Measurements from ENCODE around the gene EPB41L2. TPM values are rescaled to one million over a fixed set of nuclear protein-coding genes. Genes with fewer than 3 reads are reported as not detected.

EPB41L2 gene
- total RNA-seq, 1 experiment from 2014 or later, result 22.5 TPM

DNA sequence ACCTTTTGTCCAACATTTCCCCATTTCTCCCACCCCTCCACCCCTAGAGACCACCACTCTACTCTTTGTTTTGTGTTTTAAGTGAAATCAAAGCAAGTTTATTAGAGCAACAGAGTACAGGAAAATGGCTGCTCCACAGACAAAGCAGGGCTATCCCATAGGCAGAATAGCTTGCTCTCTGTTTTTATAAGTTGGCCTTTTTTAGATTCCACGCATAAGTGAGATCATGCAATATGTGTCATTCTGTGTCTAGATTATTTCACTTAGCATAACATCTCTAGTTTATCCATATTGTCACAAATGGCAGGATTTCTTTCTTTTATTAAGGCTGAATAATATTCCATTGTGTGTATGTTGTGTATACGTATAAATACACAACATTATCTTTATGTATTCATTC, 266.0 kb downstream of the EPB41L2 start:
- TF ChIP-seq, protein P1, sequence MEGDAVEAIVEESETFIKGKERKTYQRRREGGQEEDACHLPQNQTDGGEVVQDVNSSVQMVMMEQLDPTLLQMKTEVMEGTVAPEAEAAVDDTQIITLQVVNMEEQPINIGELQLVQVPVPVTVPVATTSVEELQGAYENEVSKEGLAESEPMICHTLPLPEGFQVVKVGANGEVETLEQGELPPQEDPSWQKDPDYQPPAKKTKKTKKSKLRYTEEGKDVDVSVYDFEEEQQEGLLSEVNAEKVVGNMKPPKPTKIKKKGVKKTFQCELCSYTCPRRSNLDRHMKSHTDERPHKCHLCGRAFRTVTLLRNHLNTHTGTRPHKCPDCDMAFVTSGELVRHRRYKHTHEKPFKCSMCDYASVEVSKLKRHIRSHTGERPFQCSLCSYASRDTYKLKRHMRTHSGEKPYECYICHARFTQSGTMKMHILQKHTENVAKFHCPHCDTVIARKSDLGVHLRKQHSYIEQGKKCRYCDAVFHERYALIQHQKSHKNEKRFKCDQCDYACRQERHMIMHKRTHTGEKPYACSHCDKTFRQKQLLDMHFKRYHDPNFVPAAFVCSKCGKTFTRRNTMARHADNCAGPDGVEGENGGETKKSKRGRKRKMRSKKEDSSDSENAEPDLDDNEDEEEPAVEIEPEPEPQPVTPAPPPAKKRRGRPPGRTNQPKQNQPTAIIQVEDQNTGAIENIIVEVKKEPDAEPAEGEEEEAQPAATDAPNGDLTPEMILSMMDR (IDR thresholded peaks at IDR 0.05; ENCODE audit: unreplicated experiment), result no peak
- no peak overlapping the region for H3K4me3 Mint-ChIP-seq (ENCODE audit: unreplicated experiment)

DNA sequence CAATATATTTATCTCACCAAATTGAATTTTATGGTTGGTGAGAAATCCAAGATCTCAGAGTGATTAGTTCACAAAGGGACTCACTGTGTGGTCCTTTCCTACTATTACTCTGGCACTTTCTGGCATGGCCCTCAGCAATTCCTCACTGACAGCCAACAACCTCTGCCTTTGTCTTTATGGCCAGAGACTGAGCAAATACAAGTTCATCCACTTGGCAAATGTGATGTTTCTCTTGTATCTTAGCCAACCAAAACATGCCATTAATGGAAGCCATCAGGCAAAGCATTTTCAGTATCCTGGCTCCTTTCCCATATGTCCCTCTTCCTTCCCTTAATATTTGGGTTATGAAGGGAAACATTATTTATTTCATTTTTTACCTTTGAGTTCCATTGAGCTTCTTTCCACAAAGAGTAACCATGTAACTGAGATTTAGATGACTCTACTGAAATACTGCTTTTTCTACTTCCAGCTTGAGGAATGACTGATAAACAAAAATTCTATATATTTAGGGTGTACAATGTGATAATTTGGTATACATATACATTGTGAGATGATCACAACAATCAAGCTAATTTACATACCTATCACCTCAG, 266.6 kb downstream of the EPB41L2 start:
- BruUV-seq (replicated peaks), result no TSS peak
- H3K36me3 Mint-ChIP-seq (ENCODE audit: insufficient read depth, unreplicated experiment), result no peaks in the 10 kb centered on the region
- H3K4me1 Mint-ChIP-seq (ENCODE audit: insufficient read depth, unreplicated experiment), result peaks cover 13% of the 10 kb centered on the region
- TF ChIP-seq, protein P1 (IDR thresholded peaks at IDR 0.05; ENCODE audit: unreplicated experiment), result no peak
- no peak overlapping the region for H3K27ac Mint-ChIP-seq (ENCODE audit: low read depth, unreplicated experiment)
- ChIA-PET POLR2A (interaction anchor here (0.6 to 1.1 kb wide), 2 partner anchors 293 to 478 kb away, joined by 3 read pairs; no protein-coding TSS in a partner anchor), CTCF (interaction anchor here (0.6 kb wide), 1 partner anchor 357 kb away, joined by 3 read pairs; no protein-coding TSS in a partner anchor)
- H3K9me3 Mint-ChIP-seq (ENCODE audit: unreplicated experiment), result no peaks in the 10 kb centered on the region
- peaks cover 16% of the 10 kb centered on the region for H3K27me3 Mint-ChIP-seq (ENCODE audit: insufficient read depth, unreplicated experiment)
- peak; percentile 88 for DNase-seq (ENCODE audit: unreplicated experiment)
- no peak overlapping the region for H3K4me3 Mint-ChIP-seq (ENCODE audit: unreplicated experiment)
- intact Hi-C loops (cut with micrococcal nuclease), result no loop called here

More for the DNA sequence above, 266.0 kb downstream of the EPB41L2 start:
- H3K4me1 Mint-ChIP-seq (ENCODE audit: insufficient read depth, unreplicated experiment), result peaks cover 13% of the 10 kb centered on the region
- H3K9me3 Mint-ChIP-seq (ENCODE audit: unreplicated experiment), result no peaks in the 10 kb centered on the region
- no TSS peak for BruUV-seq (replicated peaks)
- intact Hi-C loops (cut with micrococcal nuclease), result no loop called here
- H3K36me3 Mint-ChIP-seq (ENCODE audit: insufficient read depth, unreplicated experiment), result no peaks in the 10 kb centered on the region
- DNase-seq (ENCODE audit: unreplicated experiment), result no peak
- ChIA-PET POLR2A (no interaction called here), CTCF (interaction anchor here (0.6 kb wide), 1 partner anchor 358 kb away, joined by 3 read pairs; no protein-coding TSS in a partner anchor)
- peaks cover 16% of the 10 kb centered on the region for H3K27me3 Mint-ChIP-seq (ENCODE audit: insufficient read depth, unreplicated experiment)
- H3K27ac Mint-ChIP-seq (ENCODE audit: low read depth, unreplicated experiment), result no peak overlapping the region

DNA sequence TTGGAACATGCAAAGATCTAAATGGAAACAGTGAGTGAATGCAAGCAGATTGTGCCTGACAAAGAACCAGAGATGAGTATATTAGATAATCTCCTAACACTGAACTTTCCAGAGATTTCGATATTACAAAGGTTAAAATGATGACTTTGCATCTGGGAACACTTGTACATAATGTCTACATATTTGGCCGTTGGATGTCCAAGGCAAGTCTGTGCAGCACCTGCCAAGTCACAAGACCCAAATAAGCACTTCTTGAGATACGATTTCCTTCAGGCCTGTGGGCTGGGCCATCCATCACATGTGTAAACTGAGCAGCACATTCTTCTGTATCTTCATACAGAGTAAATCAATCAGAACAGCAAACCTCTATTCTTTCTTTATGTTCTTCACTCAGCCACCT, 268.3 kb downstream of the EPB41L2 start:
- Mint-ChIP-seq H3K4me3 (ENCODE audit: unreplicated experiment) (no peak overlapping the region), H3K36me3 (ENCODE audit: insufficient read depth, unreplicated experiment) (no peaks in the 10 kb centered on the region), H3K27me3 (ENCODE audit: insufficient read depth, unreplicated experiment) (peaks cover 23% of the 10 kb centered on the region), H3K27ac (ENCODE audit: low read depth, unreplicated experiment) (no peak overlapping the region), H3K9me3 (ENCODE audit: unreplicated experiment) (no peaks in the 10 kb centered on the region), H3K4me1 (ENCODE audit: insufficient read depth, unreplicated experiment) (peaks cover 13% of the 10 kb centered on the region)
- BruUV-seq (replicated peaks), result no TSS peak
- DNase-seq (ENCODE audit: unreplicated experiment), result no peak
- ChIA-PET CTCF (no interaction called here), POLR2A (no interaction called here)
- TF ChIP-seq, protein P1 (IDR thresholded peaks at IDR 0.05; ENCODE audit: unreplicated experiment), result no peak
- intact Hi-C loops (cut with micrococcal nuclease), result no loop called here

DNA sequence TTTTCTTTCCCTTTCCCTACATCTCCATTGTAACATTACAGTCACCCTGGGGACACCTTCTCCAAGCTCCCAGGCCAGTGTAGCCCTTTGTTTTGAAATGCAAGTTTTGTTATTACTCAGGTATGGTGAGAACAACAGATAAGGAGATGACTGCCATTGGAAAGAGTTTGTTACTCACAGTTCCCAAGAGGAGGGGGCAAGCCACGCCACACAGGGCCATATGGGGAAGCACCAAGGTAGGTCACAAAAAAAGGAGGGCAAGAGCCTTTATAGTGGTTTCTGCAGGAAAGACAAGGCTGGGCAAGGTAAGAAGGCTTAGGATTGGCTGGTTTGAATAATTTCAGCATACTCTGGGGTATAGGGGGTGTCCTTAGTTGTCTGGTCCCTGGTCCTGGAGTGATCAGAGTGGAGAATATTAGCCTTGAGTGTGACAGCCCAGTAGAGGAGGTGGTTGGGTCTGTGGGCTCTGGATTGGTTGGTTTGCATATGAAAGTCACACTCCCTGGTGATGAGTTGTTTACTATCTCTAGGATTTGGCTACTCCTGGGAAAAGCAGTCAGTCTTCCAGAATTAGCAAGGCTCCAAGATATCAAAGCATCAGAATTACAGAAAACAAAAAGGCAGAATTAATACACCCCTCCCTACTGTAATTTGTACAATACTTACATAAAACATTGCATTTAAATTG, 268.9 kb downstream of the EPB41L2 start:
- no peaks in the 10 kb centered on the region for H3K9me3 Mint-ChIP-seq (ENCODE audit: unreplicated experiment)
- no peak overlapping the region for H3K4me3 Mint-ChIP-seq (ENCODE audit: unreplicated experiment)
- CTCF ChIA-PET, result interaction anchor here (0.7 kb wide), 1 partner anchor 34 kb away, joined by 4 read pairs; no protein-coding TSS in a partner anchor
- no peak overlapping the region for H3K27ac Mint-ChIP-seq (ENCODE audit: low read depth, unreplicated experiment)
- peaks cover 29% of the 10 kb centered on the region for H3K27me3 Mint-ChIP-seq (ENCODE audit: insufficient read depth, unreplicated experiment)
- BruUV-seq (replicated peaks), result no TSS peak
- no peaks in the 10 kb centered on the region for H3K36me3 Mint-ChIP-seq (ENCODE audit: insufficient read depth, unreplicated experiment)
- intact Hi-C loops (cut with micrococcal nuclease), result no loop called here
- POLR2A ChIA-PET, result no interaction called here
- TF ChIP-seq, protein P1 (IDR thresholded peaks at IDR 0.05; ENCODE audit: unreplicated experiment), result no peak
- no peak for DNase-seq (ENCODE audit: unreplicated experiment)
- H3K4me1 Mint-ChIP-seq (ENCODE audit: insufficient read depth, unreplicated experiment), result peaks cover 13% of the 10 kb centered on the region

Other genes with a start within 250 kb of the EPB41L2 start
- gene SMLR1, start 235.8 kb downstream of the EPB41L2 start, total RNA-seq (2022), result not detected in 2 replicates
- gene AKAP7, start 72.2 kb upstream of the EPB41L2 start, total RNA-seq (2022), result 2.9 and 5.6 TPM in 2 replicates